Activated B cell treated with CpG ODN at 0.5 μM for 24 hours (primary cell): ENCODE data around the gene CCDC149. TPM values are rescaled to one million over a fixed set of nuclear protein-coding genes. Genes with fewer than 3 reads are reported as not detected.

Source experiments
- ATAC-seq: fragments of 200-7000 bp; cut with Tn5 transposase; one replicate; pipeline ENCODE4 v1.10.0; 2021; ENCODE audit warnings: low read depth, mild to moderate bottlenecking, moderate library complexity
- CTCF ChIA-PET: fragments of 350-600 bp; sonication (Branson Sonifier 250); formaldehyde crosslinking; loops from one replicate; lab custom pipeline; 2021; ENCODE audit warnings: antibody characterized with exemption; lab: Charles Lee
- POLR2A ChIA-PET: fragments of 350-600 bp; sonication (Branson Sonifier 250); formaldehyde crosslinking; loops from one replicate; lab custom pipeline; 2021; ENCODE audit warnings: antibody characterized with exemption; lab: Charles Lee
- DNase-seq: peaks from one replicate; pipeline ENCODE4 v3.0.0; 2022
- H3K27ac Mint-ChIP-seq: one replicate; pipeline ENCODE4 v1.8.0; 2020; ENCODE audit warnings: mixed read lengths
- H3K27me3 Mint-ChIP-seq: one replicate; pipeline ENCODE4 v1.8.0; 2021; ENCODE audit warnings: mixed read lengths
- H3K36me3 Mint-ChIP-seq: one replicate; pipeline ENCODE4 v1.8.0; 2021; ENCODE audit warnings: low read depth, mixed read lengths
- H3K4me1 Mint-ChIP-seq: one replicate; pipeline ENCODE4 v1.8.0; 2021; ENCODE audit warnings: mixed read lengths
- H3K4me3 Mint-ChIP-seq: one replicate; pipeline ENCODE4 v1.8.0; 2020; ENCODE audit warnings: mild to moderate bottlenecking, mixed read lengths
- H3K9me3 Mint-ChIP-seq: one replicate; pipeline ENCODE4 v1.8.0; 2020; ENCODE audit warnings: mixed read lengths
- intact Hi-C: fragments of 100-400 bp; cut with micrococcal nuclease; formaldehyde crosslinking; loops from one replicate; pipeline ENCODE4 v1.15.1; 2024
- total RNA-seq: library from RNA; stranded (reverse); gene quantifications from 2 replicates; pipeline ENCODE4 v1.2.3, GENCODE V29; 2022
- TF ChIP-seq, protein P1 (sequence below): fragments of 200-600 bp; IDR thresholded peaks from one replicate; pipeline ENCODE4 v1.8.0; 2022; ENCODE audit warnings: antibody characterized with exemption, mild to moderate bottlenecking

The CCDC149 gene
- total RNA-seq, 1 donor from 2014 or later = not detected

DNA sequence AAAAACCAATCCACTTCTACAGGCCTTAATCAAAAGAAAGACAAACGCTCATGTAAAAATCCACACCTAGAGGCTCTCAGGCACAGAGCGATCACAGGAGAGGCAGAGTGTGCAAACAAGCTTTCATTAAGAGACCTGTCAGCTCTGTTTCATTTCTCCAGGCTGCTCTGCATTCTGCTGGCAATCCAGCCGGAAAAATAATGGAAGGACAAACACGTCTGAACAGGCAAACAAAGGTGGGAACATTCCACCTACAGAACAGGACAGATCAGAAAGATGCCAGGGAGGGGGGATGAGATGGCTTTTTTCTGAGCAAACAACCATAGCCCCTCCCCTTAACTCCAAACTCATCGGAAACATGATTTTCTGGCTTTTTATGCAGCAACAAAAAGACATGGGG, 107.8 kb downstream of the CCDC149 start:
- Mint-ChIP-seq H3K36me3 (no peaks in the 10 kb centered on the region), H3K27me3 (peaks cover 29% of the 10 kb centered on the region), H3K9me3 (no peaks in the 10 kb centered on the region), H3K4me1 (no peaks in the 10 kb centered on the region), H3K27ac (no peak overlapping the region), H3K4me3 (no peak overlapping the region)
- TF ChIP-seq, protein P1, sequence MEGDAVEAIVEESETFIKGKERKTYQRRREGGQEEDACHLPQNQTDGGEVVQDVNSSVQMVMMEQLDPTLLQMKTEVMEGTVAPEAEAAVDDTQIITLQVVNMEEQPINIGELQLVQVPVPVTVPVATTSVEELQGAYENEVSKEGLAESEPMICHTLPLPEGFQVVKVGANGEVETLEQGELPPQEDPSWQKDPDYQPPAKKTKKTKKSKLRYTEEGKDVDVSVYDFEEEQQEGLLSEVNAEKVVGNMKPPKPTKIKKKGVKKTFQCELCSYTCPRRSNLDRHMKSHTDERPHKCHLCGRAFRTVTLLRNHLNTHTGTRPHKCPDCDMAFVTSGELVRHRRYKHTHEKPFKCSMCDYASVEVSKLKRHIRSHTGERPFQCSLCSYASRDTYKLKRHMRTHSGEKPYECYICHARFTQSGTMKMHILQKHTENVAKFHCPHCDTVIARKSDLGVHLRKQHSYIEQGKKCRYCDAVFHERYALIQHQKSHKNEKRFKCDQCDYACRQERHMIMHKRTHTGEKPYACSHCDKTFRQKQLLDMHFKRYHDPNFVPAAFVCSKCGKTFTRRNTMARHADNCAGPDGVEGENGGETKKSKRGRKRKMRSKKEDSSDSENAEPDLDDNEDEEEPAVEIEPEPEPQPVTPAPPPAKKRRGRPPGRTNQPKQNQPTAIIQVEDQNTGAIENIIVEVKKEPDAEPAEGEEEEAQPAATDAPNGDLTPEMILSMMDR = no peak
- ChIA-PET CTCF (no interaction called here), POLR2A (no interaction called here)
- intact Hi-C loops = no loop called here
- no peak for ATAC-seq
- DNase-seq = no peak

DNA sequence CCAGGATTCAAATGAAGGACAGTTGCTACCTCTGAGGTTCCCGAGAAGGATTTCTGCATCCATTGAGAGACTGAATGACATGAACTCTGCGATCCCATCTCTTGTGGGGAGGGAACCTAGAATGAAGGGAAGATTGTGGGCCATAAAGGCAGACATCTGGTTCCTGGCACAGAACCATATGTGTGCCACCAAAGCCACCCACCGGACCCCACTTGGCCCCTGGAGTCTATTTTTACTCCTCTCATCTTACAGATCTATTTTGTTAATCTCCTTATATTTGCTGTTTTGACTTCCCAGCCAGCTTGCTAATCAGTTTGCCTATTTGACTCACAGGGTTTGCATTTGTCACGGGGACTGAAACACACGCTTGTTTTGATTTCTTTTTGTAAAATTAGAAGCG, 110.2 kb downstream of the CCDC149 start:
- Mint-ChIP-seq H3K27me3 (peaks cover 39% of the 10 kb centered on the region), H3K27ac (no peak overlapping the region), H3K4me3 (no peak overlapping the region), H3K4me1 (no peaks in the 10 kb centered on the region), H3K36me3 (no peaks in the 10 kb centered on the region), H3K9me3 (no peaks in the 10 kb centered on the region)
- no peak for DNase-seq
- ChIA-PET CTCF (no interaction called here), POLR2A (no interaction called here)
- intact Hi-C loops = no loop called here
- ATAC-seq = no peak
- TF ChIP-seq, protein P1 = no peak

DNA sequence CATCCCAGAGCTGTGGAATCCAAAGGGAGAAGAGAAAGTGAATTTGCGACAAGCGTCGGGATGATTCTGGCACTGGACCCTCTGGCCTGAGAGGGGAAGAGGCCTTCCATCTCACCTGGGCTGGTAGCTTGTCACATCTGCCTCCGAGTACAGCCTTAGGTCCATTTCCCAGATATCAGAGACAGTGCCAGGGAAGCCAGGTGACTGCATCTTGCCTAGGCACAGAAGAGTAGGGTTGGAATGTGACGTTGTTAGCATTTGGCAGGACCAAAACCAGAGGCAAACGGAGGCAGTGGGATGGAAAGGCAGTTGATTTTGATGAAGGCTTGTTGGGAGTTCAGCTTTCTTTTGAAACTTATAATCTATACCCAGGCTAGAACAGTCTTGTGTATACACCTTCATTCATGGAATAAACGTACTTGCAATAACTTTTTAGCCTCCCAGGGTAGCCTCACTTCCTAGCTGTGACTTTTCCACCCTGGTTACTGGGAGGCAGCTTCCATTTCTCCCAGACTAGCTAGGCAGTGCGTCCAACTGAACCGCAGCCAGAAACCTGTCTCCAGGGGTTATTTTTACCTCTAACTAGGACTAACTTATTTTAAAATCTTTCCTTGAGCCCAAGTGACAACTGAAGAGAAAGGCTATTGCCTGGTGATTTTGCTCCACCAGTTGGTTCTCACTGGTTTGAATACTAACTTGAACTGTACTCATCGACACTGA, 111.5 kb downstream of the CCDC149 start:
- CTCF ChIA-PET = no interaction called here
- intact Hi-C loops = no loop called here
- no peak for ATAC-seq
- H3K27me3 Mint-ChIP-seq = peaks cover 43% of the 10 kb centered on the region
- TF ChIP-seq, protein P1 = no peak
- H3K4me1 Mint-ChIP-seq = no peaks in the 10 kb centered on the region
- POLR2A ChIA-PET = no interaction called here
- H3K27ac Mint-ChIP-seq = no peak overlapping the region
- H3K36me3 Mint-ChIP-seq = no peaks in the 10 kb centered on the region
- no peak overlapping the region for H3K4me3 Mint-ChIP-seq
- no peak for DNase-seq
- H3K9me3 Mint-ChIP-seq = no peaks in the 10 kb centered on the region

DNA sequence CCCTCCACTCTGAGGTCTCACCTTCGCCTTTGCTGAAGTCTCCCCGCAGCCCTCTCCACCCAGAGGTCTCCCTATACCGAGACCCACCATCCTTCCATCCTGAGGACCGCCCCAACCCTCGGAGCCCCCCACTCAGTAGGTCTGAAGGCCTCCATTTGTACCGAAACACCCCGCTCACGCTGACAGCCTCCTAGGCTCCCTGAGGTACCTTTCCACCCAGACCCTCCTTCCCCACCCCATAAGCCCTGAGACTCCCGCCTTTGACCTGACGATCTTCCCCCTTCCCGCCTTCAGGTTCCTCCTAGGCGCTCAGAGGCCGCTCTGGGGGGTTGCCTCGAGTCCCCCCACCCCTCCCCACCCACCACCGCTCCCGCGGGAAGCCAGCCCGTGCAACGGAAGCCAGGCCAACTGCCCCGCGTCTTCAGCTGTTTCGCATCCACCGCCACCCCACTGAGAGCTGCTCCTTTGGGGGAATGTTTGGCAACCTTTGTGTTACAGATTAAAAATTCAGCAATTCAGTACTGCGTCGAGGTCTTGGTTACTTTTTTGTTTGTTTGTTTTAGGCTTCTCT, 112.4 kb downstream of the CCDC149 start:
- POLR2A ChIA-PET = no interaction called here
- H3K36me3 Mint-ChIP-seq = no peaks in the 10 kb centered on the region
- no peak overlapping the region for H3K27ac Mint-ChIP-seq
- intact Hi-C loops = no loop called here
- no peak overlapping the region for H3K4me3 Mint-ChIP-seq
- no peaks in the 10 kb centered on the region for H3K9me3 Mint-ChIP-seq
- H3K27me3 Mint-ChIP-seq = peaks cover 43% of the 10 kb centered on the region
- H3K4me1 Mint-ChIP-seq = no peaks in the 10 kb centered on the region
- TF ChIP-seq, protein P1 = no peak
- no peak for ATAC-seq
- DNase-seq = no peak
- CTCF ChIA-PET = no interaction called here

DNA sequence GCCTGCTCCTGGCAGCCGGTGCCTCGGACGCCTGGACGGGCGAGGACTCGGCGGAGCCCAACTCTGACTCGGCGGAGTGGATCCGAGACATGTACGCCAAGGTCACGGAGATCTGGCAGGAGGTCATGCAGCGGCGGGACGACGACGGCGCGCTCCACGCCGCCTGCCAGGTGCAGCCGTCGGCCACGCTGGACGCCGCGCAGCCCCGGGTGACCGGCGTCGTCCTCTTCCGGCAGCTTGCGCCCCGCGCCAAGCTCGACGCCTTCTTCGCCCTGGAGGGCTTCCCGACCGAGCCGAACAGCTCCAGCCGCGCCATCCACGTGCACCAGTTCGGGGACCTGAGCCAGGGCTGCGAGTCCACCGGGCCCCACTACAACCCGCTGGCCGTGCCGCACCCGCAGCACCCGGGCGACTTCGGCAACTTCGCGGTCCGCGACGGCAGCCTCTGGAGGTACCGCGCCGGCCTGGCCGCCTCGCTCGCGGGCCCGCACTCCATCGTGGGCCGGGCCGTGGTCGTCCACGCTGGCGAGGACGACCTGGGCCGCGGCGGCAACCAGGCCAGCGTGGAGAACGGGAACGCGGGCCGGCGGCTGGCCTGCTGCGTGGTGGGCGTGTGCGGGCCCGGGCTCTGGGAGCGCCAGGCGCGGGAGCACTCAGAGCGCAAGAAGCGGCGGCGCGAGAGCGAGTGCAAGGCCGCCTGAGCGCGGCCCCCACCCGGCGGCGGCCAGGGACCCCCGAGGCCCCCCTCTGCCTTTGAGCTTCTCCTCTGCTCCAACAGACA, 113.1 kb downstream of the CCDC149 start:
- Mint-ChIP-seq H3K36me3 (no peaks in the 10 kb centered on the region), H3K27me3 (peaks cover 42% of the 10 kb centered on the region), H3K4me1 (no peaks in the 10 kb centered on the region), H3K9me3 (no peaks in the 10 kb centered on the region), H3K4me3 (no peak overlapping the region), H3K27ac (no peak overlapping the region)
- ATAC-seq (no peak), DNase-seq (no peak)
- intact Hi-C loops = no loop called here
- CTCF ChIA-PET = no interaction called here
- TF ChIP-seq, protein P1 = no peak
- POLR2A ChIA-PET = no interaction called here
